Fibroblast of lung (primary cell): ENCODE data around the gene ROBO1.

Experiments used
- EZH2 ChIP-seq: IDR thresholded peaks from 2 replicates; pipeline ENCODE4 v1.5.1; 2012; ENCODE audit warnings: low read length, control low read depth, mild to moderate bottlenecking; ENCODE audit errors: missing control alignments
- TF ChIP-seq, protein P1 (sequence below), 2 donors: IDR thresholded peaks in 1 of 2; conservative IDR thresholded peaks in 1 of 2; 1 replicate in 1 of 2; 2 replicates in 1 of 2; pipeline ENCODE4 v1.5.1; 2011 to 2012; ENCODE audit warnings: low read length in 2 of 2, control low read depth in 1 of 2, inconsistent platforms in 1 of 2, low read depth in 1 of 2, mild to moderate bottlenecking in 1 of 2

DNA sequence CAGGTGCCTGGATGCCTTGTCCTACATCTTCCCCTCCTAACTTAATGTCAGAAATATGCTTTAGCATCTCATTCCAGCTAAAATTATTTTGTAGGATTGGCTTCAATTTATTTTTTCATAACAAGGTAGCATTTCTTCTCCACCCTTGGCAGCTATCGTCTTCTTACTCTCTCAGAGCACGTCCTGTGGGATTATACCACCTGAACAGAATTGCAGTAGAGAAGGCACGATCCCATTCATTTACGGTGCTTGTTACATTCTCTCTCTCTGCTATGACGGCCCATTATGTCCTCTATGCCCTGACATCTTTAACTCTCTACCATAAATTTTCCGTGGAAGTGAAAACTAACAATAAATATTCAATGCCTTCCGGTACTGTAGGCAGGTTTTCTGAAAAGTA is 103.3 kb downstream of the ROBO1 start:
- TF ChIP-seq, protein P1, sequence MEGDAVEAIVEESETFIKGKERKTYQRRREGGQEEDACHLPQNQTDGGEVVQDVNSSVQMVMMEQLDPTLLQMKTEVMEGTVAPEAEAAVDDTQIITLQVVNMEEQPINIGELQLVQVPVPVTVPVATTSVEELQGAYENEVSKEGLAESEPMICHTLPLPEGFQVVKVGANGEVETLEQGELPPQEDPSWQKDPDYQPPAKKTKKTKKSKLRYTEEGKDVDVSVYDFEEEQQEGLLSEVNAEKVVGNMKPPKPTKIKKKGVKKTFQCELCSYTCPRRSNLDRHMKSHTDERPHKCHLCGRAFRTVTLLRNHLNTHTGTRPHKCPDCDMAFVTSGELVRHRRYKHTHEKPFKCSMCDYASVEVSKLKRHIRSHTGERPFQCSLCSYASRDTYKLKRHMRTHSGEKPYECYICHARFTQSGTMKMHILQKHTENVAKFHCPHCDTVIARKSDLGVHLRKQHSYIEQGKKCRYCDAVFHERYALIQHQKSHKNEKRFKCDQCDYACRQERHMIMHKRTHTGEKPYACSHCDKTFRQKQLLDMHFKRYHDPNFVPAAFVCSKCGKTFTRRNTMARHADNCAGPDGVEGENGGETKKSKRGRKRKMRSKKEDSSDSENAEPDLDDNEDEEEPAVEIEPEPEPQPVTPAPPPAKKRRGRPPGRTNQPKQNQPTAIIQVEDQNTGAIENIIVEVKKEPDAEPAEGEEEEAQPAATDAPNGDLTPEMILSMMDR (conservative IDR thresholded peaks at IDR 0.05 in 1 of 2, IDR thresholded peaks at IDR 0.05 in 1 of 2; ENCODE audit: low read depth in 1 of 2, low read length in 2 of 2), result no peak
- no peak for TF ChIP-seq EZH2
